Measurements from ENCODE around the gene MSANTD3.
A peak's percentile ranks its signal among the peaks of the same experiment; 100 is the strongest.
"Not testable (repeated sequence)": the region's sequence is repeated elsewhere in the genome, so short reads cannot be mapped to it uniquely, and the experiment has no call there.

Gene MSANTD3

GRCh38 chr9:100428871-100429654 is 2.1 kb downstream of the MSANTD3 start:
- FAIRE-seq (peak; percentile 98), DNase-seq (ENCODE audit: low spot score) (peak; percentile 100)

DNA sequence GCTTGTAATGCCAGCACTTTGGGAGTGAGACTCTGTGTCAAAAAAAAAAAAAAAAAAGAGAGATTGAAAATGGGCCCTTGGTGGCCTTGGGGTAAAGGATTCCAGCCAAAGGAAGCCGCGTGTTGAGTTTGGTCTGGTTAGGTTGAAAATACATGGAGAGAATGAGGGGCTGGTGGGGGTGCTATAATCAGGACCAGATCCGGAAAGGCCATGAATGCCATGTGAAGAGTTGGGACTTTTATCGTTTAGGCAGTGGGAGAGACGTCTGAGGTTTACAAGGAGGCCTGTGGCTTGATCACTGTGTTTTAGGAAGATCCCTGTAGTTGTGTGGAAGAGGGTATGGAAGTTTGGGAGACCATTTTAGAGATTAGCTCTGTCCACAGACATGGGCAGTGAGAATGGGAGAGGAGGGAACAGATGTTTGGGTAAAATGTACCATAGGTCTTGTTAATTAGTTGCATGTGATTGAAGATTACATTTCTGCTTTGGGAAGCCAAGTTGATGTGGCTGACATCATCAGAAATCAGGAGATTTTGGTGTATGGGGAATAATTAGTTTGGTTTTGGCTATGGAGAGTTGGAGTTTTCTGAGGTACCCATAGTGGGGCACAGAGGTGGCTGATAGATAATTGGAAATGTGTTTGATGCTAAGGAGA is 3.5 kb downstream of the MSANTD3 start:
- DNase-seq (ENCODE audit: low spot score) (no peak), FAIRE-seq (no peak)

DNA sequence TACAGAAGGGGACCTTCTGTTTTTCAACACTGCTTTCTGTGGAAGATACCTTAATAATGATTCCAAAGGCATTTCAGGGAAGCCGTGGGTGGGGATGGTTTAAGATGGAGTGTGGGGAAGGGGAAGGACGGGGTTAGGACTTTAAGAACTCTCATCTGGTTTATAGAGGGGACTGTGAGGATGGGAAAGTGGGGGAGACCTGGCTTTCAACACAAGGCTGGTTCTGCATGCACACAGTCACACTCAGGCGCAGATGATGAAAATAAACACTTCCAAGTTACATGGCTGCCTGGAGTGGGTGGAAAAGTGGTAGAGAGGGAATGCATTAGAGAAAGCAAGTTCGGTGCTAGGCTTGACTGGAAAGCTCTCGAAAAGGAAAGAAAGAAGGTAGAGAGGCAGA is 4.9 kb downstream of the MSANTD3 start:
- FAIRE-seq (no peak), DNase-seq (ENCODE audit: low spot score) (no peak)

- FAIRE-seq (no peak), DNase-seq (ENCODE audit: low spot score) (no peak)
Observed at GRCh38 chr9:100432736-100433135, 5.8 kb downstream of the MSANTD3 start.

GRCh38 chr9:100436571-100436970 is 9.6 kb downstream of the MSANTD3 start:
- FAIRE-seq: no peak
- no peak for DNase-seq (ENCODE audit: low spot score)

DNA sequence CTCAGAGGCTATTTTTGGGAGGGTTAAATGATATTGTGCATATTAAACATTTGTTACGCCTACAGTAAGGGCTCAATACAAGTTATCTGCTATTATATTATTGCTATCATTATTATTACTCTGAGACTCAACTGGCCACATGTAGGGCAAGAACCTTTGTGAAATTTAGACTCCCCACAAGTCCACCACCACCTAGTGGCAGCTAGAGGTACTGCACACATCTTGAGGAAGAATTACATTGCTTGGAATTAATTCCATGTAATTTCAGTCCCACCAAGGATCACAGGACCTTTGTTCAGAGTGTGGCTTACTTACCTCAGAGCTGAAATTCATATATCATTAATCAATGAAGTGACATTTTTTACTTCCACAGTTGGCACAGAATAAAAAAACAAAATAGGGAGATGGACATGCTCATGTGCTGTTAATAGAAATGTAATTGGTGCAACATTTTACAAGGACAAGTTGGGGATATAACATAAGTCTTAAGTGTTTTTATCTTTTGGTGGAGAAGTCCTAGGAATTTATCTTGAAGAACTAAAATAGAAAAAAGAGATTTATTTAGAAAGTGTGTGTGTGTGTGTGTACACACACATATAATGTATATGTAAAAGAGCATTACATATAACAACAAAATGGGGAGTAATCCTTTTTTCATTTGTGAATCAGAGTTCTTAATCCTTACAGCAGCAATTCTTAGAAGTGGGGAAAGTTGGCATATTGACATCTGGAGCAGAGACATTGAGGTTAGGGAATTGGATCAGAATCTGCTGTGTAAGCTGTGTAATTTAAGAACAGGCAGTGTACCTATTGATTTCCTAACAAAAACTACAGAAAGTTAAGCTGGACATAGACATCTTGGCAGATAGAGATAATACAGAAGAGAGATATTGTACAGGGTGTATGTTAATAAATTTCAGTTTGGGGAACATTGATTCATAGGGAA is 11.2 kb downstream of the MSANTD3 start:
- DNase-seq (ENCODE audit: low spot score): peak; percentile 64
- FAIRE-seq: peak; percentile 74

DNA sequence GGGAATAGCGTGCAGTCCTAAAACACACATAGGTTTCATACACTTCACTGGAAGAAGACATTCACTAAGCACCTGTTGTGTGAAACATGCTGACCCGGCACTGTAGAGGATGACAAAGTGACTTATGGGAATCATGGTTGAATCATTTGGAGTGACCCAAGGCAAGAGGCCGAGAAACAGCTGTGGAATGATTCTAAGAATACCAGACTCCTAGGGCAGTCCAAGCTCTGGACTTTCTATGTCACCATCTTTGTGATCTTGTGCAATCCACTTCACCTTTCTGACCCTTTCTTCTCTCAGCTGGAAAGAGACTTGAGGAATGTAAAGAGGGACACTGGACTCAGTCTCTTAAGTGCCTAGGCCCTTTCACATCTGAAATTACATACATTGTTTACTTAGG is 13.1 kb downstream of the MSANTD3 start:
- peak; percentile 11 for FAIRE-seq

GRCh38 chr9:100440487-100440886 is 13.5 kb downstream of the MSANTD3 start:
- FAIRE-seq; DNase-seq (ENCODE audit: low spot score): not testable (repeated sequence)

More for the DNA sequence above, 13.1 kb downstream of the MSANTD3 start:
- DNase-seq (ENCODE audit: low spot score): peak; percentile 66

- DNase-seq (ENCODE audit: low spot score) (no peak), FAIRE-seq (no peak)
Observed at GRCh38 chr9:100441911-100442361, 15.0 kb downstream of the MSANTD3 start.

GRCh38 chr9:100443781-100444768 is 17.1 kb downstream of the MSANTD3 start:
- DNase-seq (ENCODE audit: low spot score): no peak
- FAIRE-seq: no peak

DNA sequence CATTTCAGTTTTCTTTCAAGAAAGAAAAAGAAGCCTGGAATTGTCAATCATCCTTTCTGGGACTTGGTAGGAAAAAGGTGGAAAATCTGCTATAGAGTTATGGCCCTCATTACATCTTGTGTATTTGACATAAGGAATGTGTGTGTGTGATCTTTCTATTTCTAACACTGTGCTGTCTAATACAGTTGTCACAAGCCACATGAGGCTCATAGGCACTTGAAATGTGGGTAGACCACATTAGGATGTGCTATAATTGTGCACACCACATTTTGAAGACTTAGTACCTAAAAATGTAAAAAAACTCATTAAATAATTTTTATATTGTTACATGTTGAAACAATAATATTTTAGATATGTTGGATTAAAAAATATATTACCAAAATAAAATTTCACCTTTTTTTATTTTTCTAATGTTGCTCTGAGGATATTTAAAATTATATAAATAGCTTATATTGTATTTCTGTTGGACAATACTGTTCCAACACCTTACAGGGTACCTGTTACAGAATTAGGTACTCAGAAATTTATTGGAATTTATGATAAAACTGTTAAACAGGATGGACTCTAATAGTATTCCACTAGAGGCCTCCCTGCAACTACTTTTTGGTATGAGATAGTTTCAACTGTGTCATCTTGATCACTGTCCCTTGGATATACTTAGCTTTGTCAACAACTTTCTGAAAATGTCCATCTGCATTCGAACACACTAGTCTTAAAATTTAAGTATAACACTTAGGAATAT is 18.4 kb downstream of the MSANTD3 start:
- no peak for FAIRE-seq
- no peak for DNase-seq (ENCODE audit: low spot score)

GRCh38 chr9:100445903-100446549 is 19.1 kb downstream of the MSANTD3 start:
- DNase-seq (ENCODE audit: low spot score) (no peak), FAIRE-seq (no peak)

- DNase-seq (ENCODE audit: low spot score) (no peak), FAIRE-seq (no peak)
Observed at GRCh38 chr9:100447041-100447440, 20.1 kb downstream of the MSANTD3 start.

DNA sequence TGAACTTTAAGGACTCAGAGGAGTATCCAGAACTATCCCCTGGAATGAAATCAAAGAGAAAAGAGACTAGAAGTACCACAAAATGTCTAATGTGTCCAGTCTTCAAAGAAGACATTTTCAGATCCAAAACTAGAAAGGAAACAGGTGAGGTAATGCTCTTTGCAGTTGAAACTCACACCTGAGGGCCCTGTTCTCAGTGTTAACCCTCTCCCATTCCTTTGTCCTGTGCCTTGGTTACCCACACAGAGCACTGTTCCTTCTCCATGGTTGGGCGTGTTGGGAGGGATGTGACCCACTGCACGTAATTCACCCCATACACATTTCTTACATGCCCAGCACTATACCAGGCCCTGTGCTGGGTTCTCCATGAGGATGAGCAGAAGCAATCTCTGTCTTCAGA is 21.3 kb downstream of the MSANTD3 start:
- DNase-seq (ENCODE audit: low spot score): no peak
- FAIRE-seq: no peak

DNA sequence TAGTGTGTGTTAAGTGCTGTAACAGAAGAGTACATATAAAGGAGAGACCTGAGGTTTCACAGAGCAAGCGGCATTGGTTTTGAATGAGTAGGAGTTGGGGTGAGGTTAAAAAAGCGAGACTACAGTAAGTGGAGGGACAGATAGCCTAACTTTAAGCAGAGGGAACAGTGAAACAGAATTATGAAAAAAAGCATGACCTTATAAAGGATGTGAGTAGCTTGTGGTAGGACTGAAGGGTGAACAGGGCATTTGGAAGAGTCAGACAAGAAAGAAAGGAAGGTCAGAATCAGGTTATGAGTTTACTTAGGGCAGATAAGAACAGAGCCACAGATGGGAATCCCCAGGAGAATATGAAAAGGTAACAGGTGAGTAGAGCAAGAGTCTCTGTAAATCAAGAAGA is 22.5 kb downstream of the MSANTD3 start:
- FAIRE-seq (no peak), DNase-seq (ENCODE audit: low spot score) (no peak)

DNA sequence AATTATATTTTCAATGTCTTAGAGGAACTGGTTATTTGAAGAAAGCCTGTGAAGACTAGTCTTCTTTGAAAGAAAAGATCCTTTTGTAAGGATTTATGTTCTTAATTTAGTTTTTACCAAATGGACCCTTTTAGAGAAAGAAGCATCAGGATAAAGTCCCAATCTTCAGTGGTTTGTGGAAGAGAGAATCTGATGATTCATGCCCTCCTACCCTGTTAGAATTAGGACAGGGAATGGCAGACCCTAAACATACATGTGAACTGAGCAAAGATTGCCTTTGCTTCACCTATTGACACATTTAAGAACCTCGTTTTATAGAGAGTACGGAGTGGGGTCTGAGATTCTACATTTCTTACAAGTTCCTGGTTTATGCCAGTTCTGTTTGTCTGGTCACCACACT is 26.0 kb downstream of the MSANTD3 start:
- FAIRE-seq: no peak
- no peak for DNase-seq (ENCODE audit: low spot score)

DNA sequence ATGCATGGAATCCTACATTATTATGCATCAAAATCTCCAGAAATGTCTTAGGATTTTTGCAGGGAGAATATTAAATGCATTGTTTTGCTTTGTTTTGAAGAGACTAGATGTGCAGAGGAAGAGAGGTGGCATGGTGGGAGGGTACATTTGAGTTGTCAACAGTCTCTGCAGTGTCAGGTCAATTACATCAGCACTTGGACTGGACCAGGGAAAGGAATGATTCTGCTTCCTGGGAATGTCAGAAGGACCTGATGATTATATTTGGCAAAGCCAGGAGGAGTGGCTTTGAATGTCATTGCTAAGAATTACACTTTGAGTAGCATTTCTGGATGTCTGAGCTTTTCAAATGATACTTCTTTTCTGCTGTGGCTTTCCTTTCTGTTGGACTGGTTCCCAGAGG is 28.5 kb downstream of the MSANTD3 start:
- DNase-seq (ENCODE audit: low spot score) (no peak), FAIRE-seq (no peak)

GRCh38 chr9:100457517-100457916 is 30.6 kb downstream of the MSANTD3 start:
- no peak for DNase-seq (ENCODE audit: low spot score)
- FAIRE-seq: no peak

GRCh38 chr9:100459963-100460362 is 33.0 kb downstream of the MSANTD3 start:
- no peak for DNase-seq (ENCODE audit: low spot score)

More at GRCh38 chr9:100459963-100460362, 33.0 kb downstream of the MSANTD3 start:
- no peak for FAIRE-seq
